Measurements from ENCODE around the gene GPRIN1.
"Not testable (repeated sequence)": the region's sequence is repeated elsewhere in the genome, so short reads cannot be mapped to it uniquely, and the experiment has no call there.

The GPRIN1 gene

GRCh38 chr5:176624142-176624541 lies 14.2 kb upstream of the GPRIN1 start:
- no peak for DNase-seq

DNA sequence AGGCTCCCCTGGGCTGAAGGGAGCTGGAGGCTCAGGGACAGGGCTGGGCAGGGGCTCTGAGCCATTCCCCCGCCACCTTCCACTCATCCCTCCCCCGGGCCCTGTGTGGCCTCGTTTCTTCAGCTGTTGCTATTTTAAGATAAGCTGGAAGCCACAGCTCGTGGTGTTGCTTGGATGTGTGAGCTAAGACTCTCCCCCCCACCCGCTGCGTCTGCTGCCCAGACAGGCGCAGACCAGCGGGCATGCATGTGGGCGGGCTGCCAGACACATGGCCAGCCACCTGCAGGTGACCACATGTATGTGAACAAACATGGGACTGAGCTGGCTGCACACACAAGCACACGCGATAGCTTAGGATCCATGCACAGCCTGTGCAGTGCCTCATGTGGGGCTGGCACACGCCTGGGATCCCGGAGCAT lies 11.7 kb upstream of the GPRIN1 start:
- peak in 1 of 4 experiments; percentile 21 for DNase-seq

DNA sequence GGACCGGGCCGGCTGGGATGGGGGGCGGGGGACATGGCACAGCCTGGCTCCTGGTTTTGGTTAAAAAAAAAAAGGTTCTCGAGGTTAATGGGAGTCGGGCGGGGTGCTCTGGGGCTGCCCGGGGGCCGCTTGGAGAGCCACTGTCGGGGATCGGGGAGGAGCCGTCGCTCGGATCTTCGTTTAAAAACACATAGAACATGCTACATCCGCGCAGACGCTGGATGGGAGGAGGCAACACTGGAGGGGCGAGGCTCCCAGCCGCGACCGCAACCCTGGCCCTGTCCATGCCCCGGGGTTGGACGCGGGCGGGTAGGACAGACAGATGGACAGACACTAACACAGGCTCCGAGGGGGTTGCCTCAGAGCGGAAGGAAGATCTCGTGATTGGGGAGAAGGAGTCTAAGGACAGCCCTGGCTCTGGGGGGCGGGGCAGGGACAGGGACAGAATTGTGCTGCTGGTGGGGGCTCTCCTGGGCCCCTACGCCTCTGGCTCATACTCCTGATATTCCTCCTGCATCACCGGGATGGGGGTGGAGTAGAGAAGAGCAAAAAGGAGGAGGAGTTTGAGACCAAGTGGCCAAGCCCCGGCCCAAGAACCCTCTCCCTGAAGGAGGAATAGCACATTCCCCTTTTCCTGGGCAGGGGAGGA lies 10.5 kb upstream of the GPRIN1 start:
- DNase-seq = peak; percentile 34 to 69 (median 56)

DNA sequence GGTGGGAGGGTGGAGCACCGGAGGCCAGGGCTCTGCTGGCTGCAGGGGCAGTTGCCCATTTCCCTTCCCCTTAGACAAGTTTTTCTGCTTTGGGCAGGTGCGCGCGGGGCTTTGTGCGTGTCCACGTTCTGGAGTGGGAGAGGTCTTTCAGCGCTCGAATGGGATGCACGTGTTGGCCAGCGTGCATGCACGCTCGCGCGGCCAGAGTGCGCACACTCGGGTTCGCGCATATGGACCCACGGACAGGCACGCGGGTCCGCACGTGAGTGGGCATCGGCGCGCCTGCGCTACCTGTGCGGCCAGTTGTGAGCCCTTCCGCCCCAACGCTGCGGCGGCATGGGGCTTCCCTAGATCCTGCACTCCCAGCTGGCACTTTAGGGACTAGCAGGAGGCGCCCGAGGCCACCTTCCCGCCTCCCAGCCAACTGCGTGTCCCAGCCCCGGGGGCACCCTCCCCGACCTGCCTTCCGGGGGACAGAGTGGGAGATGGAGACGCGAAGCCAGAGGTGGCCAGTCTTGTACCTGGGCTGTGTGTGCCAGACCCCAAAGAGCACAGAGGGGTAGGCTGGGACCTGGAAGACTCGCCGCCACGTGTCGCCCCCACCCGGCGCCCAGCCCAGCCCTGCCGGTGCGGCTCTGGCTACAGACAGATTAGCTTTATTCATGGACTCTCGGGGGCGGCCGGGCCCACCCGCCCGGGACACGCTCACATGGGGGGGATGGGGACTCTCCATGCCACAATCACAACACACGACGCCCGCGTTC lies 9.8 kb upstream of the GPRIN1 start:
- no peak for DNase-seq

- DNase-seq = peak; percentile 36 to 66 (median 45)
Observed at GRCh38 chr5:176619203-176619568, 9.2 kb upstream of the GPRIN1 start.

DNA sequence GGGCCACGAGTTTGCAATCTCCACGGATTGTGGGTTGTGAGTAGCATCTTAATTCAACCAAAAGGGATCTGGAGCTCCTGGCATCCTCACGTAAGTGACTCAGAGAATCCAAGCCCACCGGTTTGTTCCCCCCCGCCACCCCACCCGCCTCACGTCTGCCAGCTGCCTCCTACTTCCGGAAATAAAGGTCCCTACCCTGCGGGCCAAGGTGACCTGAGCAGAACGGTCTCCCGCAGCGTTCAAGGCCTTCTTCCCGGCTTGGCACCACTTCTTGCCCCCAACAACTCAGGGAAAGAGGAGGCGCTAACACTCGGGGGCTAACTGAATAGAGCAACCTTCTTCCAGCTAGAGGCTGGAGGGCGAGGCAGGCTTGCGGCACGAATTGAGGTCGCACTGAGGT lies 8.8 kb upstream of the GPRIN1 start:
- DNase-seq = no peak

DNA sequence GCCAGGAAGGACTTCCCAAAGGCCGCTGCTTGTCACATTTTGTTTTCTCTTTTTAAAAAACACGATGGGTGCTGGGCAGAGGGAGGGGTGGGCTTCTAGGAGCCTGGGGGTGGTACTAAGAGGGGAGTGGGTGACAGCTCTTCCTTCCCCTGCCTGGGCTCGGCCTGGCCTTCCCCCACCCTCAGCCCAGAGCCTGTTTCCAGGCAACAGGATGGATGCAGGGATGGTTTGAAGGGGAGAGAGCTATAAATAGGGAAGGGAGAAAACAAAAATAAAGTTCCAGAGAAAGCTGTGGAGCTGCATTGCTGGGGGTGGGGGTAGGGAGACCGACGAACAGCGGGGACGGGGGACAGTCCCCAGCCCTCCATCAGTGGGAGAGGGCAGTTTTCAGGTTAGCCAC lies 6.6 kb upstream of the GPRIN1 start:
- no peak for DNase-seq

GRCh38 chr5:176614805-176615478 lies 5.0 kb upstream of the GPRIN1 start:
- no peak for DNase-seq

GRCh38 chr5:176612855-176613254 lies 2.9 kb upstream of the GPRIN1 start:
- no peak for DNase-seq

GRCh38 chr5:176612008-176612407 lies 2.1 kb upstream of the GPRIN1 start:
- DNase-seq = no peak

DNA sequence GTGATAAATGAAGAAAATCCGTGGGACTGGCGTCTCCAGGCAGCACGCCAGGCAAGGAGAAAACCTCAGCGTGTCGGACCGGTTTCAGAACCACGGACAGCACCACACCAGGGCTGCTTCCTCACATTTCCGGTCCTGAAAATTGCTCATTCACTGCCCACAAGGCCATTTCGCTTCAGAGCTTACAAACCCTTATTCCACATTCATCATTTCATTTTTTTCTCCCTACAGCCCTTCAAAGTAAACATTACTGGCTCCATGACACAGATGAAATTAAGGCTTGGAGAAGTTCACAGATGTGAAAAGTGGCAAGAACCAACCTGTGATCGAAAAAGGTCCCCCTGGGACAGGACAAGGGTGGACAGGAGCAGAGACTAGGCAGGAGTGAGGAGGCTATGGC lies 1.5 kb upstream of the GPRIN1 start:
- DNase-seq = peak; percentile 79 to 87 (median 84)

GRCh38 chr5:176610435-176610773 lies 448 bp upstream of the GPRIN1 start:
- no peak for DNase-seq

- no peak for DNase-seq
Observed at GRCh38 chr5:176608937-176609723, 826 bp downstream of the GPRIN1 start.

DNA sequence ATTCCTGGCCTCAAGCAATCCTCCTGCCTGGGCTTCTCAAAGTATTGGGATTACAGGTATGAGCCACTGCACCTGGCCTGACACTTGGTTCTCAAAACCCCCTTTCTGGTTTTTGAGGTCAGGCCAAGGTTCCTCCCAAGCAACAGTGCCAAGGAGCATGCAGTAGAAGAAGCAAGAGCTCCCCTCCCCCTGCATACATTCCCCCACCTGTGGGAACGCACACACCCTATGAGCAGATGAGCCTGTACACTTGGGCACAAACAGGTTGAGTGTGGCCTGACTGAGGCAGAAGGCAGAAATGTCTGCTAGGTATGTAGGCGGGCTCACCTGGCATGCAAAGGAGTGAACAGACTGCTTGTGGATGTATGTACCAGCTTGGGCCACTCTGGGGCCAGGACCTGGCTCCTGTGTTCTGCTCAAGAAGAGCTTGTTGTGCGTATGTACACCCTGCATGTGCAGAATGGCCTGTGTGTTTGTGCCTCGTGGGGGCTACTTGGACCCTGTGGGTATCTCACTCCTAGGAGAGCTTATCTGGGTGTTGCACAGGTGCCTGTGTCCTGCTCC lies 1.7 kb downstream of the GPRIN1 start:
- DNase-seq = no peak

DNA sequence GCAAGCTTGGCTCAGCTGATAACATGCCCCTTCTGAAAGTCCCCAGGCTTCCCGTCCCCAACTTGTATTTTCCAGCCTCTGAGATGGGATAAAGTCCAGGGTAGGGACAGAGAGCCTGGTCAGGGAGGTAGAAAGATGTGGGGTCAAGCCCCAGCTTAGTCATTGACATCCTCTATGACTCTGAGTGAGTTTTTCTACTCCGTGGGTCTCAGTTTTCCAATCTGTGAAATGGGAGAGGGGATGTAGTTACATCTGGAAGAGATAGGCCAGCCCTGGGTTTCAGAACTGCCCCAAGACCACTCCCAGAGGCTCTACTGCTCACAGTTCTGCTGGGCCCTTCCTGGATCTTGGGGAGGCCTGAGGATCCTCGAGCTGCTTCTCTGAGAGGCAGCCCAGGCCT lies 3.1 kb downstream of the GPRIN1 start:
- DNase-seq = no peak

DNA sequence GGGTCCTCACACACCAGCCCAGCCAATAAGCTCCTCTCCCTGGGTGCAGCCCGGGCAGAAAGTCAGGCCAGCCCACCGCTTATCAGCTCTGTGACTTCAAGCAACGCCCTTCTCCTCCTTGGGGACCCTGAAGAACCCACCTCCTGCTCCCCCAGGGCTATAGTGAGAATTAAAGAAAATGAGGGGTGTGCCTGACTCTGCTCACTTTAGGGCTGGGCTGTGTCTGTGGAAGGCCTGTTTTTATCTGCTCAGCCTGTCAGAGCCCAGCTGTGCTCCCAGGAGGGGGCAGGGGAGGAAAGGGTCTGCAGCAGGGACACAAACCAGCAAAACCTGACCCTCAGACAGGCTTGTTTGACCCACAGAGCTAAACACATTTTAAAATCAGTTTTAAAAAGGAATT lies 3.9 kb downstream of the GPRIN1 start:
- DNase-seq = no peak

DNA sequence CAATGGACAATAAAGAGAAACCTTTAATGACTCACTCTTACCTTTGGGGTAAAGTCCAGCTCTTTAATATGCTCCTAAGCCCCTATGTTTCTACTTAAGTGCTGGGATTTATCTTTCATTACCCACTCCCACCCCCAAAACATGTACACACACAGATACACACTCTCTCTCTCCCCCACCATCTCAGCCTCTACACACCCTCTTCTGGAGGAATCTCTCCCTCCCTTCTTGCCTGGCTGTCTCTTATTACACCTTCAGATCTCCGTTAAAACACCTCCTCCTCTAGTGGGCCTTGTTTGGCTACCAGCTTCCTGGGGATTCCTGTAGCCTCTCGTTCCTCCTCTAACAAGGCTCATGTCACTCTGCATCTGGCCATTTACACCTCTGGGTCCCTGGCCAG lies 6.9 kb downstream of the GPRIN1 start:
- no peak for DNase-seq

DNA sequence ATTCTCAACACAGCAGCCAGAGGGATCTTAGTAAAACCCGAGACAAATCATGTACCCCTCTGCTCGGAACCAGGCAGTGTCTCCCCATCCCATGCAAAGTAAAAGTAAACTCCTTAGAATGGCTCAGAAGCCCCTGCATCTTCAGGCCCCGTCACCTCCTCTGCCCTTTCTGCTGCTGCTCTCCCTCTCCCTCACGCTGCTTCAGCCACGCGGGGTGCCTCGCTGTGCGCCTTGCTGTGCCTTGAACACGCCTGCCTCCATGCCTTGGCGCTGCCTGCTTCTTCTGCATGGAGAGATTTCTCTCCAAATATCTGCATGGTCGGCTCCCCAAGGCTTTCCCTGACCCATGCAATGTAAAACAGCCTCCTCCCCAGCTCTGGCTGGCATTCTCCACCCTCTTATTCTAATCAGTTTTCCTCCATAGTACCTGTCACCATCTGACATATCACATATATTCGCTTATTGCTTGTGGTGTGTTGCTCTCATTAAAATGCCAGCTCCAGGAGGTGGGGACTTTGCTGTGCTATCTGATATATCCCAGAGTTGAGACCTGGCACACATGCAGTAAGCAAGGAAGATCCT lies 8.0 kb downstream of the GPRIN1 start:
- DNase-seq = no peak

DNA sequence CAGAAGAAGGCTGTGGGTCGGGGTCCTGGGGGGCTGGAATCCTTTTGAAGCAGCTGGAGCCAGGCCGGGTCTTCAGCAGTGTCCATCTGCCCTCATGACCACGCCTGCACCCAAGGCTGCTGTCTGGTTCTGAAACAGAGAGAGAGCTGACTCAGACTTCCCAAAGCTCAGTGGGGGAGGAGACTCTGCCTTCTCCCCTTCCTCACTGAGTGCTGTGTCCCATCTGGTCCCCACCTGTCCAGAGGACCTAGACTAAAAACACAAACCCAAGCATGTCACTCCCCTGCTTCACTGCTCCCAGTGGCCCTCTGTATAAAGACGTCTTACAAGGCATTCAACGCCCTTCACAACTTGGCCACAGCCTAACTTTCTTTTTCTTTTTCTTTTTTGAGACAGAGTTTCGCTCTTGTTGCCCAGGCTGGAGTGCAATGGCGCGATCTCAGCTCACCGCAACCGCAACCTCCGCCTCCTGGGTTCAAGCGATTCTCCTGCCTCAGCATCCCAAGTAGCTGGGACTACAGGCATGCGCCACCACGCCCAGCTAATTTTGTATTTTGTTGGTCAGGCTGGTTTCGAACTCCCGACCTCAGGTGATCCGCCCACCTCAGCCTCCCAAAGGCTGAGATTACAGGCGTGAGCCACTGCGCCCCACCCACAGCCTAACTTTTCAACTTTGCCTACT lies 10.1 kb downstream of the GPRIN1 start:
- DNase-seq = not testable (repeated sequence)

GRCh38 chr5:176597417-176598389 lies 12.3 kb downstream of the GPRIN1 start:
- DNase-seq = no peak
